HG02840 (cell line): Measurements from ENCODE around the gene PSMB1.
A peak's percentile ranks its signal among the peaks of the same experiment; 100 is the strongest.
"Not testable (repeated sequence)": the region's sequence is repeated elsewhere in the genome, so short reads cannot be mapped to it uniquely, and the experiment has no call there.

Source experiments
- ATAC-seq: cut with Tn5 transposase; IDR thresholded peaks from one replicate; pipeline ENCODE4 v1.9.1; 2021; ENCODE audit warnings: mild to moderate bottlenecking, moderate library complexity, moderate number of reproducible peaks; ENCODE audit not compliant: unreplicated experiment, low FRiP score

Gene PSMB1

GRCh38 chr6:170536671-170537070 is 16.4 kb downstream of the PSMB1 start:
- no peak for ATAC-seq

- ATAC-seq = no peak
Measured at GRCh38 chr6:170535004-170535403, 18.1 kb downstream of the PSMB1 start.

DNA sequence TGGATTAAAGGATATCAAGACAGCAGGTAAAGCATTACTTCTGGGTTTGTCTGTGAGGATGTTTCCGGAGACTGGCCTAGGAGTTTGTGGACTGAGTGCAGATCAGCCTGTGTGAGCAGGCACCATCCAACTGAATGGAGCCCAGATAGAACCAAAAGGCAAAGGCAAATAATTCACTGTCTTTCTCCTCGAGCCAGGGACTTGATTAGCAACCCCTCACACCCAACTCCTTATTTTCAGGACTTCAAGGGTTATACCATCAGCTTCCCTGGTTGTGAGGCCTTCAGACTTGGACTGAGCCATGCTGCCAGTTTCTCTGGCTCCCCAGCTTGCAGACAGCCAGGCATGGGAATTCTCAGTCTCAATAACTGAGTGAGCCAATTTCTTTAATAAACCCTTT is 19.3 kb downstream of the PSMB1 start:
- ATAC-seq = no peak

GRCh38 chr6:170532867-170533488 is 20.1 kb downstream of the PSMB1 start:
- no peak for ATAC-seq

DNA sequence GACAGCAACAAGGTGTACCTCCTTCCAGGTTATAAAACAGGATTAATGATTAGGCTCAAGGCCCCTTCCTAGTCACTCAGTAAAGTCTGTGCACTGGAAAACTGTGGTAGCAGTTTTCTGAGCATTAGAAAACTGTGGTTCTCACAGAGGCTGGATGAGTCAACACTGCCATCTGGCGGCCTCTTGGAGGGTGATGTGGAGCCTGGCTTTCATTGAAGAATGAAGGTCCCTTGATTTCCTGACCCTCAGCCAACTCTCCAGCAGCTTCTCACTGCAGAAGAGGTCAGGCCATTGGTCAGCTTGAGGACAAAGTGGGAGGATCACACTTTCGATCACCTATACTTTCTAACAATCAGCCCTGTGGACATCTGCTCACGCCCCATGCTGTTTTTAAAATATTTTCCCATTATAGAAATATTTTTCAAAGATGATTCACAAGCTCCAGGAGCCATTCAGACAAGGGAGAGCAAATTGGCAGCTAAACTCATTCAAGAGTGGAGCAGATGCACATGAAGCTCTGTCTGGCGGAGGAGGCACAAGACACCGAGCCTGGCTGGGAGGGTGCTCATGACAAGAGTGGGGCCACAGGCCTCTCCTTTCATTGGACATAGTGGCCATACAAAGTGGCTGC is 23.2 kb downstream of the PSMB1 start:
- peak; percentile 71 for ATAC-seq

- not testable (repeated sequence) for ATAC-seq
Measured at GRCh38 chr6:170527995-170528394, 25.1 kb downstream of the PSMB1 start.

GRCh38 chr6:170525795-170526194 is 27.3 kb downstream of the PSMB1 start:
- no peak for ATAC-seq

DNA sequence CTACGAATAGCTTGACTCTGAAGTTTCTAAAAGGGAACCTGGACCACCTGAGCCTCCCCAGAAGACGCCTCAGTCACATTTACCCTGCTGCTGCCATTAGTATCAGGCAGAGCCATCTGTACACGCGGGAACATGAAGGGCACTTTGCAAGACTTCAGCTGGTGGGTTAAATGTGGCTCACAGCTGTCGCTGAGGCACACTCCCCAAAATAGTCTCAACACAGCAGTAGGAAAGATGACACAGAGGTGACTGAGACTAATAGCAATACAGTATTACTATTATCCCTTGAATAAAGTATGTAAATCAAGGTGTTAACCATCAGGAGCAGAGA is 29.0 kb downstream of the PSMB1 start:
- no peak for ATAC-seq

DNA sequence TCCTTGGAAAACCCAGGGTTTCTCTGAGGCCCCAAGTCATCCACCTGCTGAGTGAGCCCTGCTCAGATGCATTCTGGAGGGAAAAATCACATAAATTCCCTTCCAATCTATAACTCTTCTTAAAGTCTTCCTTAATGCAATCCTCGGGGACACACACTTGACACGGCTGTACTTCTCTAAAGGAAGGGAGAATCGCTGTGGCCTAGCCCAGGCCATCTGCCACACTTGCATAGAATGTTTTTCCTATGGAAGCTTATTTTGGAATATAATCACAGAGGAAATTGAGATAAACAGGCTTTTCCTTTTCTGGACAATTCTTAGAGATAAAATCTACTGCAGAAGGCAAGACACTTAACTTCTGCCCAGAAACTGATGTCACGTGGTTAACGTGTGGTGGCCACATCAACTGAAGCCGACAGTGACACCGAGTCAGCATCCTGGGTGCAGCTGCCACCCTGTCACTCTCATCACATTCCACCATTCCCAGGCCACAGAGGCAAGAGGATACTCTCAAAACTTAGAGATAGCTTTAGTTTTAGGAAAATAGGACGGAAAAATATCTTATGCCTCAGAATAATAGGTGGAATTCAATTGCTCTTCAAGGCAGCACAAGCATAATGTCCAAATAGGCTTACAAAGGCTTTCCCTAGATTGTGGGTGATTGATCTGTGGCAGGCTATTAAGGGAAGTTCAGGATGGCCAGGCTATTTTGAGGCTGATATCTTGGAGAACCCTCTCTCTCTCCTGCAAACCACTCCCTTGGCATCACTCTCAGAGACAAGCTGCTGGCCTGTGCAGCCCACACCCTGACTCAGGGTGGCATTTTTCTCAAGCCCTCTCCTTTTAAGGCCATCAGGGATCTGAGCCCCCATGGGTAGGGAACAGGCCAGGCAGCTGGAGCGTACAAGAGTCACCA is 29.6 kb downstream of the PSMB1 start:
- no peak for ATAC-seq

- ATAC-seq = no peak
Measured at GRCh38 chr6:170522565-170523183, 30.4 kb downstream of the PSMB1 start.

DNA sequence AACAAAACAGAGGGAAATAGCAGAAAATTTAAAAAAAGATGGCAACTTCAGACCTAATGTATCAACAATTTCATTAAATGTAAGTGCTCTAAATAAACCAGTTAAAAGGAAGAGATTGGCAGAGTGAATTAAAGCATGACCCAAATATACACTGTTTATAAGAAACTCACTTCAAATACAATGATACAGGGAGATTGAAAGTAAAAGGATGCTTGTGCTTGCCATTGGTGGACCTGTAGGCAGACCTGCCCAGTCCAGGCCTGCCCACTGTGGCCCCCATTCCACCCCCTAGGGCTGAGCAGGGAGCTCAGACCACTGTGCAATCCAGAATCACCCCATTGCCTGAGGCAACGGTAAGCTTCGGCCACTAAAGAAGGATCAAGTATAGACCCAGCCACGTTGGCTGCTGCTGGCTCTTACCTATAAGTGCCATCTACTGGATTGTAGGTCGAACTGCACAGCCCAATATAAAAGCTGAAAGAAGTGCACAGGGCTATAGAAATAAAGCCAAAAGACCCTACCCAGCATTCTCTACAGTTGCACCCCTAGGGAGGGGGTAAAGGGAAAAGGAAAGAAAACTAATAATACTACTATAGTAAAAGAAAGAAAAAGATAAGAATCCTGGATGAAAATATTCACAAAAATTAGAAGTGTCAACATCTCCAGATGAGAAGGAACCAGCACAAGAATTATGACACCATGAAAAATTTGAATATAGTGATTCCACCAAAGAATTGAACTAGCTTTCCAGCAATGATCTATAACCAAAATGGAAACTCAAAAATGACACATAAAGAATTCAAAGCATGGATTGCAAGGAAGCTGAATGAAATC is 36.1 kb downstream of the PSMB1 start:
- peak; percentile 71 for ATAC-seq

DNA sequence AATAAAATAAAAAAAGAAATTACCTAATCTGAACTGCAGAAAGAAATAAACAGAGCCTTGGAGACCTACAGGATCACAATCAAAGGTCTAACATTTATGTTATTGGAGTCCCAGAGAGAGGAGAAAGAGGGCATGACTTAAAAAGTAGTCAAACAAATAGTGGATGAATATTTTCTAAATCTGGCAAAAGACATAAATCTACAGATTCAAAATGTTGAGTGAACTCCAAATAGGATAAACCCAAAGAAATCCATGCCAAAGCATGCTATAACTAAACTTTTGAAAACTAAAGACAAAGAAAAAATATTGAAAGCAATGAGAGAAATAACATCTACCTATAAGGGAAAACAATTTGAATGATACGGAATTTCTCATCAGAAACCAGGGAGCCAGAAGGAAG is 38.2 kb downstream of the PSMB1 start:
- no peak for ATAC-seq

DNA sequence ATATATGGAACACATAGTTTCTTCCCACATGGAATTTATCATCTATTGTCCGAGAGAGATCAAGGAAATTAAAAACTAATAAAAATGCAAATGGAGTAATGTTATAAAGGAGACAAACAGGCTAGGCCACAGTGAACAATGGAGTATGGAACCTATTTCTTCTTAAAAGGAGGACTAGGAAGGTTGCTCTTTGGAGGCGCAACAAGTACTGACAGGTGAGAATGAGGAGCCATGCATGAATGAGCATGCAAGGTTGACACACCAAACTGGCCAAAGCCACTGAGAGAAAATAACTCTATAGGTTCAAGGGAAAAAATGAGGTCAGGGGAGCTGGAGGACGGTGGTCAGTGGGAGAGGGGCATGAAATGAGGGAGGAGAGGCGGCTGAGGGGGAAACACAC is 40.9 kb downstream of the PSMB1 start:
- no peak for ATAC-seq

- no peak for ATAC-seq
Measured at GRCh38 chr6:170510631-170511030, 42.5 kb downstream of the PSMB1 start.

DNA sequence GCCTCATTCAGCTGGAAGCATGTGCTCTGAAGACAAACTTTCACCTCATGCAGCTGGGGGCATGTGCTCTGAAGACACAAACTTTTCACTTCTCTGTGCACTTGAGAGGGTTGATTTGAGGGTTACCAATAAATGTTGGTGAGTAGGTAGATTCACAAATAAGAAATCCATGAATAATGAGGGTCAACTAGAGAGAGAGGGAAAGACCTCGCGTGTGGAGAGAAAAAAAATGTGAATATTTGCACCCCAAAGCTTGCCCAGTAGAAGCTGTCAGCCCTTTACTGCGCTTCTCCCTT is 43.4 kb downstream of the PSMB1 start:
- no peak for ATAC-seq

DNA sequence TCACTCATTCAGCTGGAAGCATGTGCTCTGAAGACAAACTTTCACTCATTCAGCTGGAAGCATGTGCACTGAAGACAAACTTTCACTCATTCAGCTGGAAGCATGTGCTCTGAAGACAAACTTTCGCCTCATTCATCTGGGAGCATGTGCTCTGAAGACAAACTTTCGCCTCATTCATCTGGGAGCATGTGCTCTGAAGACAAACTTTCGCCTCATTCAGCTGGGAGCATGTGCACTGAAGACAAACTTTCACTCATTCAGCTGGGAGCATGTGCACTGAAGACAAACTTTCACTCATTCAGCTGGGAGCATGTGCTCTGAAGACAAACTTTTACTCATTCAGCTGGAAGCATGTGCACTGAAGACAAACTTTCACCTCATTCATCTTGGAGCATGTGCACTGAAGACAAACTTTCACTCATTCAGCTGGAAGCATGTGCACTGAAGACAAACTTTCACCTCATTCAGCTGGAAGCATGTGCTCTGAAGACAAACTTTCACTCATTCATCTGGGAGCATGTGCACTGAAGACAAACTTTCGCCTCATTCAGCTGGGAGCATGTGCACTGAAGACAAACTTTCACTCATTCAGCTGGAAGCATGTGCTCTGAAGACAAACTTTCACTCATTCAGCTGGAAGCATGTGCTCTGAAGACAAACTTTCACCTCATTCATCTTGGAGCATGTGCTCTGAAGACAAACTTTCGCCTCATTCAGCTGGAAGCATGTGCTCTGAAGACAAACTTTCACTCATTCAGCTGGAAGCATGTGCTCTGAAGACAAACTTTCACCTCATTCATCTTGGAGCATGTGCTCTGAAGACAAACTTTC is 44.0 kb downstream of the PSMB1 start:
- not testable (repeated sequence) for ATAC-seq

- ATAC-seq = not testable (repeated sequence)
Measured at GRCh38 chr6:170508275-170508674, 44.8 kb downstream of the PSMB1 start.

DNA sequence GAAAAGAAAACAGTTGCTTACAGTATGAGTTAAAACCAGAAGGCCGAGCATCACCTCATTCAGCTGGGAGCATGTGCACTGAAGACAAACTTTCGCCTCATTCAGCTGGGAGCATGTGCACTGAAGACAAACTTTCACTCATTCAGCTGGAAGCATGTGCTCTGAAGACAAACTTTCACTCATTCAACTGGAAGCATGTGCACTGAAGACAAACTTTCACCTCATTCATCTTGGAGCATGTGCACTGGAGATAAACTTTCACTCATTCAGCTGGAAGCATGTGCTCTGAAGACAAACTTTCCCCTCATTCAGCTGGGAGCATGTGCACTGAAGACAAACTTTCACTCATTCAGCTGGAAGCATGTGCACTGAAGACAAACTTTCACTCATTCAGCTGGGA is 45.4 kb downstream of the PSMB1 start:
- ATAC-seq = not testable (repeated sequence)

- ATAC-seq = no peak
Measured at GRCh38 chr6:170506446-170506845, 46.7 kb downstream of the PSMB1 start.

DNA sequence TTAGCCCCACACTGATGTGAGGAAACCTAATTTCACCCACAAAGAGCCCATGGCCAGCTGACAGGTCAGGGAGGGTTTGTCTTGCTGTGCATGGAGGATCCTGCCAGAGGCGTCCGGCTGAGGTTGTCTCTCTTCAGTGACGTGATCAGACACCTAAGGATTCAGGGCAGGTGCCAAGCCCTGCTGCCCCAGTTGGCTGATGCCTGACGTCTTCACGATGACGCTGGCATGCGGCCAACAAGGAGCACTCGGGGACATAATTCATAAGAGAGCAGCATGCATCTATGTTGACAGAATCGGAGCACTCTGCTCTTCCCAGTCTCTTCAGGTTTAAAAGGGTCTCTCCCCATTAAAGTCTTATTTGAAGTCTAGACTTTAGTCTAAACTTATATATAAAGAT is 47.8 kb downstream of the PSMB1 start:
- ATAC-seq = no peak
